Breast epithelium (tissue), 4 donors: Measurements from ENCODE around the gene ARHGAP21. TPM values are rescaled to one million over a fixed set of nuclear protein-coding genes. Genes with fewer than 3 reads are reported as not detected.

Source experiments
- DNase-seq, 2 donors: peaks; one replicate each; pipeline ENCODE4 v3.0.0-alpha.2; 2019; ENCODE audit warnings: low spot score in 2 of 2
- H3K27ac ChIP-seq, 2 donors: fragments of 200-600 bp; sonication (generic) in 1 of 2; one replicate each; pipeline ENCODE4 v1.5.1; 2016 to 2019; ENCODE audit warnings: mild to moderate bottlenecking in 1 of 2
- H3K27me3 ChIP-seq, 2 donors: fragments of 200-600 bp; sonication (generic) in 1 of 2; one replicate each; pipeline versions ENCODE4 v1.5.1 to v1.6.0; 2017 to 2019; ENCODE audit warnings: control low read depth in 1 of 2, mild to moderate bottlenecking in 1 of 2
- H3K36me3 ChIP-seq: fragments of 200-600 bp; one replicate; pipeline ENCODE4 v1.5.1; 2019
- H3K4me1 ChIP-seq, 2 donors: fragments of 200-600 bp; sonication (generic); one replicate each; pipeline ENCODE4 v1.5.1; 2016 to 2019; ENCODE audit warnings: control low read depth in 1 of 2
- H3K4me3 ChIP-seq, 3 donors: fragments of 200-600 bp; sonication (generic); 1 replicate in 2 of 3; 2 replicates in 1 of 3; pipeline ENCODE4 v1.5.1; 2016 to 2019; ENCODE audit warnings: mild to moderate bottlenecking in 3 of 3, moderate library complexity in 2 of 3
- H3K9me3 ChIP-seq, 2 donors: fragments of 200-600 bp; sonication (generic) in 1 of 2; one replicate each; pipeline ENCODE4 v1.5.1; 2016 to 2019; ENCODE audit warnings: control low read depth in 1 of 2
- POLR2A ChIP-seq: fragments of 450-650 bp; IDR thresholded peaks from one replicate; pipeline ENCODE4 v1.6.1; 2016; ENCODE audit warnings: antibody characterized with exemption, mild to moderate bottlenecking, moderate library complexity
- POLR2AphosphoS5 ChIP-seq, 3 donors: sonication (generic); formaldehyde crosslinking; IDR thresholded peaks; one replicate each; pipeline ENCODE4 v1.6.1; 2017; ENCODE audit warnings: antibody characterized with exemption in 3 of 3
- intact Hi-C: fragments of 100-400 bp; cut with DNase I; formaldehyde crosslinking; loops from one replicate; pipeline ENCODE4 v1.15.1; 2023; ENCODE audit warnings: low total_unique reads
- total RNA-seq, 3 donors: library from RNA; depleted of rRNA; stranded (reverse); fragments of >200 nt; gene quantifications; one replicate each; pipeline ENCODE4 v1.1.0, GENCODE V29; 2016
- TF ChIP-seq, protein P1 (sequence below), 3 donors: fragments of 450-650 bp; IDR thresholded peaks; one replicate each; pipeline ENCODE4 v1.5.1; 2016 to 2017; ENCODE audit warnings: antibody characterized with exemption in 3 of 3, mild to moderate bottlenecking in 3 of 3, moderate library complexity in 3 of 3

ARHGAP21 gene
- total RNA-seq, 3 donors from 2014 or later: 67.5 to 203 (median 105) TPM

DNA sequence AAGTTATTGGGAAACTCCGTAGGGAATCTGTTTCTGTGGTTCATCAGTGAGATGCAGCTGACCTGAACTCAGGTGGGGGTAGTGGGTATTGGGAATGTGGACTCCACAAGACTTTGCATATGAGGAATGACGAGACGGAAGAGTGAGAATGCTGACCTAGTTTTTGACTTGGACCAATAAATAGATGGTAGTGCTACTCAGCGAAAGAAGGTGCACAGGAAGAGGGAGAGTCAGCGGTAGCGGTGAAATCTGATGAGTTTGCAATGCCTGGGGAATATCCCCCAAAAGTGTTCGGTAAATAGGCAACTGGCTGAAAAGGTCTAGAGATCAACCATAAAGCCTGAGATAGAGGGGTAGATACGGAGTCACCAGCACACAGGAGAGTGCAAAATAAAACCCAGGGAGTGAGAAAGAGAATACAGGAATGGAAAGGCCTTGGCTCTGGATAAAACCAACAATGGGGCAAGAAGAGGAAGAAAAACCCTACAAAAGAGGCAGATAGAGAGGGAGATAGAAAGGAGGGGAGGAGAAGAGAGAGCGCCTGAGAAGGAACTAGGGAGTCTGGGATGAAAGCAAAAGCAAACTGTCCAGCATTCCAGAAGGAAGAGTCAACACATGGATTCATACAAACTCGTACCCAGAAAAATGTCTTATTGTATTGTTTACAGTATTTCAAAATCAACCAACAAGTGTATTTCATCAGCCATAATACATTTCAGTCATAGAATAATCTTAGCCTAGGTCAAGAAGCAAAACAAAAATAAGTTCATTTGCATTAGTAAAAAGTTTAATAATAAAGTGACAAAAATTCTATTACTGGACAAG lies 5.4 kb downstream of the ARHGAP21 start:
- H3K27me3 ChIP-seq: no peaks in the 10 kb centered on the region
- H3K36me3 ChIP-seq: no peaks in the 10 kb centered on the region
- intact Hi-C loops: no loop called here
- H3K4me3 ChIP-seq: peak overlapping the region in 1 of 3 donors; percentile 34
- H3K9me3 ChIP-seq: no peaks in the 10 kb centered on the region
- DNase-seq: no peak
- H3K27ac ChIP-seq: peak overlapping the region in 1 of 2 donors; percentile 1
- TF ChIP-seq POLR2A (no peak), POLR2AphosphoS5 (IDR thresholded peaks at IDR 0.05) (no peak)
- TF ChIP-seq, protein P1, sequence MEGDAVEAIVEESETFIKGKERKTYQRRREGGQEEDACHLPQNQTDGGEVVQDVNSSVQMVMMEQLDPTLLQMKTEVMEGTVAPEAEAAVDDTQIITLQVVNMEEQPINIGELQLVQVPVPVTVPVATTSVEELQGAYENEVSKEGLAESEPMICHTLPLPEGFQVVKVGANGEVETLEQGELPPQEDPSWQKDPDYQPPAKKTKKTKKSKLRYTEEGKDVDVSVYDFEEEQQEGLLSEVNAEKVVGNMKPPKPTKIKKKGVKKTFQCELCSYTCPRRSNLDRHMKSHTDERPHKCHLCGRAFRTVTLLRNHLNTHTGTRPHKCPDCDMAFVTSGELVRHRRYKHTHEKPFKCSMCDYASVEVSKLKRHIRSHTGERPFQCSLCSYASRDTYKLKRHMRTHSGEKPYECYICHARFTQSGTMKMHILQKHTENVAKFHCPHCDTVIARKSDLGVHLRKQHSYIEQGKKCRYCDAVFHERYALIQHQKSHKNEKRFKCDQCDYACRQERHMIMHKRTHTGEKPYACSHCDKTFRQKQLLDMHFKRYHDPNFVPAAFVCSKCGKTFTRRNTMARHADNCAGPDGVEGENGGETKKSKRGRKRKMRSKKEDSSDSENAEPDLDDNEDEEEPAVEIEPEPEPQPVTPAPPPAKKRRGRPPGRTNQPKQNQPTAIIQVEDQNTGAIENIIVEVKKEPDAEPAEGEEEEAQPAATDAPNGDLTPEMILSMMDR (IDR thresholded peaks at IDR 0.05): no peak
- H3K4me1 ChIP-seq: no peaks in the 10 kb centered on the region

DNA sequence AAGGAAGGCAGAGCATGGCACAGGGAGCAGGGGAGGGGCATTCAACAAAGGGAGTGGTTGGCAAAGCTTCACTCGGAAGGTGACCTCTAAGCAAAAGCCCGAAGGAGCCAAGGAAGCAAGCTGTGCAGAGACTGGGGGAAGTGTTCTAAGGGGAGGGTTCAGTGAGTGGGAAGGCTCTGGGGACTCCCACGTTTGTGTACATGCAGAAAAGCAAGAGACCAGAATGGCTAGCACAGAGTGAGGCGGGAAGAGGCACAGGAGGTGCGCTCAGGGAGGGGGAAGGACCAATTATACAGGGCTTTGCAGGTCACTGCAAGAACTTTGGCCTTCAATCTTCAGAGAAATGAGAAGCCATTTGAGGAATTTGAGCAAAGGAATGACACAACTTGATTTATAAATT lies 7.4 kb downstream of the ARHGAP21 start:
- intact Hi-C loops: no loop called here
- no peak overlapping the region for H3K4me3 ChIP-seq
- H3K36me3 ChIP-seq: no peaks in the 10 kb centered on the region
- DNase-seq: no peak
- no peaks in the 10 kb centered on the region for H3K27me3 ChIP-seq
- no peaks in the 10 kb centered on the region for H3K9me3 ChIP-seq
- TF ChIP-seq, protein P1 (IDR thresholded peaks at IDR 0.05): no peak
- TF ChIP-seq POLR2AphosphoS5 (IDR thresholded peaks at IDR 0.05) (no peak), POLR2A (no peak)
- H3K27ac ChIP-seq: no peak overlapping the region
- H3K4me1 ChIP-seq: no peaks in the 10 kb centered on the region

DNA sequence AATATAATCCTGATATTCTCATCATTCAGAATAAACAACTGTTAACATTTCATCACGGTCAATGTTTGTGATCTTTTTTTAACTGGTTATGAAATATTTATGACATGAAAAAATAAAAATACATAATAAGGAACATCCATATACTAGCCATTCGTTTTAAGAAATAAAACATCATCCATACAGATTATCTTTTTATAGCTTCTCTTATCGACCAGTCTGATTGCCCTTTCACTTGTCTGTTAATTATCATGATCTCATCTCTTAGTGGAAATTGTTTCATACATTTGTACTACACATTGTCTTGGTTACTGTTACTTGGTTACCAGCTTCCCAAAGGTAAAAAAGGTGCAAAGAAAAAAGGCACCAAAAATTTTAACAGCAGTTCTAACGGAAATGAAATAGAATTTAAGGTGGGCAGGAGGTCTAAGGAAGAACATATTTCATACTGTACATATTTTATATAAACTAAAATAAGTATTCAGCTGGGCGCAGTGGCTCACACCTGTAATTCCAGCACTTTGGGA lies 8.4 kb downstream of the ARHGAP21 start:
- H3K4me3 ChIP-seq: no peak overlapping the region
- TF ChIP-seq POLR2A (no peak), POLR2AphosphoS5 (IDR thresholded peaks at IDR 0.05) (no peak)
- TF ChIP-seq, protein P1 (IDR thresholded peaks at IDR 0.05): no peak
- no peak for DNase-seq
- H3K27me3 ChIP-seq: no peaks in the 10 kb centered on the region
- H3K4me1 ChIP-seq: no peaks in the 10 kb centered on the region
- H3K36me3 ChIP-seq: no peaks in the 10 kb centered on the region
- H3K27ac ChIP-seq: no peak overlapping the region
- no peaks in the 10 kb centered on the region for H3K9me3 ChIP-seq
- intact Hi-C loops: no loop called here

DNA sequence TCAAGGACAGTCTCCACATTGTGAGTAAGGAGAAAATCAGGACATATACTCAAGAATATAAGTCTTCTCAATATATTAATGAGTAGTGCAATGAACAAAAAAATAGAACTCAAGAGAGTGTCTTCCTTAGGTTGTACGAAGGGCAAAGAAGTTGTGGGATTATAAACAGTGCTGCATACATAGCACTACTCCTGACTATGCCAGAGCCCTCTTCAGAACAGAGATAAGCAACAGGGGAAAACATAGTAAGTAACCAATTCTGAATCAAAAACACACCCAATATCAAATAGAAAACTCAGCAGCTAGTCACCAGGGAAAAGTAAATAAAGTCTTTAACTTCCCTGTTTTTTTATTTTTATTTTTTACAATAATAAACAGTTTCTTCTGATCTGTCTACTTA lies 10.6 kb downstream of the ARHGAP21 start:
- no peaks in the 10 kb centered on the region for H3K4me1 ChIP-seq
- no peaks in the 10 kb centered on the region for H3K9me3 ChIP-seq
- H3K27me3 ChIP-seq: no peaks in the 10 kb centered on the region
- no peak for TF ChIP-seq POLR2A
- TF ChIP-seq POLR2AphosphoS5 (IDR thresholded peaks at IDR 0.05): no peak
- TF ChIP-seq, protein P1 (IDR thresholded peaks at IDR 0.05): no peak
- DNase-seq: no peak
- intact Hi-C loops: no loop called here
- no peak overlapping the region for H3K4me3 ChIP-seq
- no peak overlapping the region for H3K27ac ChIP-seq
- no peaks in the 10 kb centered on the region for H3K36me3 ChIP-seq

DNA sequence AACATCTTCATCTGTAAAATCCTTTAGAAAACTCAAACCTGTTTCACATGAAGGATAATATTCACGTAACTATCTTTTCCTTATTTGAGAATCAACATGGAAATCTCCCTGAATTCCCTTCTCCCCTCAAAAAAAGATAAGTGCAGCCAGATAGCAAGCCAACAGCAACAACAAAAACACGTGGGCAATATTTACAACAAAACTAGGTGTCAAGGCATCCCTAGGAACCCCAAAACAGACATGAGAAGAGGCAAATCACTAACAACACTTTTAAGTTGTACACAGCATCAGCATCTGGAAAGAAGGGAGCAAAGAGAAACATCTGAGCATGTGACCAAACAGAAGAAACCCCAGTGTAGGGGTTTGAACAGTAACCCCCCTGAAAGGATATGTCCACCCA lies 12.2 kb downstream of the ARHGAP21 start:
- intact Hi-C loops: no loop called here
- Histone ChIP-seq H3K27ac (no peak overlapping the region), H3K9me3 (no peaks in the 10 kb centered on the region), H3K36me3 (no peaks in the 10 kb centered on the region), H3K27me3 (no peaks in the 10 kb centered on the region), H3K4me3 (no peak overlapping the region), H3K4me1 (peaks cover 0 to 6% of the 10 kb centered on the region in 2 donors)
- DNase-seq: no peak
- TF ChIP-seq, protein P1 (IDR thresholded peaks at IDR 0.05): no peak
- TF ChIP-seq POLR2AphosphoS5 (IDR thresholded peaks at IDR 0.05) (no peak), POLR2A (no peak)
